GM10847 (cell line): Measurements from ENCODE around the gene DYNC2I2.

ENCODE experiments used
- POLR2A ChIP-seq: IDR thresholded peaks from 2 replicates; pipeline ENCODE4 v1.6.1; 2011; ENCODE audit not compliant: insufficient read length; ENCODE audit errors: extremely low read depth

DYNC2I2 gene

GRCh38 chr9:128611600-128612394 is 44.9 kb downstream of the DYNC2I2 start:
- TF ChIP-seq POLR2A = no peak

GRCh38 chr9:128610897-128611296 is 45.8 kb downstream of the DYNC2I2 start:
- TF ChIP-seq POLR2A = no peak

- no peak for TF ChIP-seq POLR2A
Measured at GRCh38 chr9:128607642-128608350, 48.9 kb downstream of the DYNC2I2 start.

- no peak for TF ChIP-seq POLR2A
Measured at GRCh38 chr9:128603697-128604096, 53.0 kb downstream of the DYNC2I2 start.

GRCh38 chr9:128600099-128600498 is 56.5 kb downstream of the DYNC2I2 start:
- TF ChIP-seq POLR2A = no peak

- no peak for TF ChIP-seq POLR2A
Measured at GRCh38 chr9:128595471-128595870, 61.2 kb downstream of the DYNC2I2 start.

GRCh38 chr9:128593856-128594255 is 62.8 kb downstream of the DYNC2I2 start:
- TF ChIP-seq POLR2A = no peak

GRCh38 chr9:128593039-128593438 is 63.6 kb downstream of the DYNC2I2 start:
- TF ChIP-seq POLR2A = no peak

- no peak for TF ChIP-seq POLR2A
Measured at GRCh38 chr9:128588581-128589233, 67.9 kb downstream of the DYNC2I2 start.

- no peak for TF ChIP-seq POLR2A
Measured at GRCh38 chr9:128587453-128587852, 69.2 kb downstream of the DYNC2I2 start.
